CD4-positive, alpha-beta T cell treated with Interferon gamma for 1 hour (primary cell): ENCODE measurements around the gene DOCK1.
A peak's percentile ranks its signal among the peaks of the same experiment; 100 is the strongest.

ENCODE experiments used
- DNase-seq: peaks from one replicate; pipeline ENCODE4 v3.0.0-alpha.2; 2020

DOCK1 gene

GRCh38 chr10:127243490-127244272 lies 338.5 kb downstream of the DOCK1 start:
- peak; percentile 12 for DNase-seq

GRCh38 chr10:127245456-127245855 lies 340.2 kb downstream of the DOCK1 start:
- DNase-seq, result no peak

- no peak for DNase-seq
Measured at GRCh38 chr10:127250031-127250430, 344.8 kb downstream of the DOCK1 start.

GRCh38 chr10:127252818-127253217 lies 347.6 kb downstream of the DOCK1 start:
- no peak for DNase-seq

GRCh38 chr10:127254276-127254675 lies 349.0 kb downstream of the DOCK1 start:
- DNase-seq, result peak; percentile 9

GRCh38 chr10:127257395-127257794 lies 352.2 kb downstream of the DOCK1 start:
- no peak for DNase-seq

- no peak for DNase-seq
Measured at GRCh38 chr10:127259347-127259746, 354.1 kb downstream of the DOCK1 start.

- DNase-seq, result no peak
Measured at GRCh38 chr10:127262606-127263005, 357.4 kb downstream of the DOCK1 start.

GRCh38 chr10:127265288-127265687 lies 360.1 kb downstream of the DOCK1 start:
- DNase-seq, result no peak

GRCh38 chr10:127266431-127266830 lies 361.2 kb downstream of the DOCK1 start:
- no peak for DNase-seq

- DNase-seq, result no peak
Measured at GRCh38 chr10:127267442-127267841, 362.2 kb downstream of the DOCK1 start.

- no peak for DNase-seq
Measured at GRCh38 chr10:127272076-127272475, 366.8 kb downstream of the DOCK1 start.

- DNase-seq, result no peak
Measured at GRCh38 chr10:127275272-127275671, 370.0 kb downstream of the DOCK1 start.

GRCh38 chr10:127275793-127276450 lies 370.7 kb downstream of the DOCK1 start:
- no peak for DNase-seq

- no peak for DNase-seq
Measured at GRCh38 chr10:127276794-127277462, 371.7 kb downstream of the DOCK1 start.

GRCh38 chr10:127278001-127278400 lies 372.8 kb downstream of the DOCK1 start:
- DNase-seq, result no peak

- no peak for DNase-seq
Measured at GRCh38 chr10:127279334-127279774, 374.1 kb downstream of the DOCK1 start.

- DNase-seq, result no peak
Measured at GRCh38 chr10:127280446-127280845, 375.2 kb downstream of the DOCK1 start.

GRCh38 chr10:127283017-127283416 lies 377.8 kb downstream of the DOCK1 start:
- DNase-seq, result no peak

GRCh38 chr10:127283576-127283975 lies 378.3 kb downstream of the DOCK1 start:
- DNase-seq, result no peak

GRCh38 chr10:127290850-127291249 lies 385.6 kb downstream of the DOCK1 start:
- DNase-seq, result no peak

- no peak for DNase-seq
Measured at GRCh38 chr10:127291329-127291728, 386.1 kb downstream of the DOCK1 start.

GRCh38 chr10:127292888-127293287 lies 387.7 kb downstream of the DOCK1 start:
- no peak for DNase-seq

- peak; percentile 43 for DNase-seq
Measured at GRCh38 chr10:127293640-127294039, 388.4 kb downstream of the DOCK1 start.
